HFF-Myc (cell line): ENCODE measurements around the gene CRLF3.
"Not testable (repeated sequence)": the region's sequence is repeated elsewhere in the genome, so short reads cannot be mapped to it uniquely, and the experiment has no call there.

Source experiments
- DNase-seq: peaks from one replicate; pipeline ENCODE4 v3.0.0-alpha.2; 2011; ENCODE audit warnings: low read depth; ENCODE audit errors: extremely low read depth
- H3K4me3 ChIP-seq: replicated peaks from 2 replicates; pipeline ENCODE4 v1.5.1; 2011; ENCODE audit warnings: low read depth, mild to moderate bottlenecking, control low read depth, low read length
- TF ChIP-seq, protein P1 (sequence below): IDR thresholded peaks from 2 replicates; pipeline ENCODE4 v1.5.1; 2012; ENCODE audit warnings: mild to moderate bottlenecking, low read depth, low read length, control low read depth; ENCODE audit errors: missing control alignments

The CRLF3 gene

DNA sequence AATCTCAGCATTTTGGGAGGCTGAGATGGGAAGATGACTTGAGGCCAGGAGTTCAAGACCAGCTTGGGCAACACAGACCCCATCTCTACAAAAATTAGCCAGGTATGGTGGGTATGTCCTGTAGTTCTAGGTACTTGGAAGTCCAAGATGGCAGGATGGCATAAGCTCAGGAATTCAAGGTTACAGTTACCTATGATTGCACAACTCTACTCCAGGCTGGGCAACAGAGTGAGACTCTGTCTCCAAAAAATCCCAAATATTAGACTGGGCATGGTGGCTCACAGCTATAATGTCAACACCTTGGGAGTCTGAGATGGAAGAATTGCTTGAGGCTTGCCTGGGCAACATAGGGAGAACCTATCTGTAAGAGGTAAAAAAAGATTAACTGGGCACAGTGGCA, 63.4 kb downstream of the CRLF3 start:
- DNase-seq, result no peak
- H3K4me3 ChIP-seq, result no peak overlapping the region
- TF ChIP-seq, protein P1, sequence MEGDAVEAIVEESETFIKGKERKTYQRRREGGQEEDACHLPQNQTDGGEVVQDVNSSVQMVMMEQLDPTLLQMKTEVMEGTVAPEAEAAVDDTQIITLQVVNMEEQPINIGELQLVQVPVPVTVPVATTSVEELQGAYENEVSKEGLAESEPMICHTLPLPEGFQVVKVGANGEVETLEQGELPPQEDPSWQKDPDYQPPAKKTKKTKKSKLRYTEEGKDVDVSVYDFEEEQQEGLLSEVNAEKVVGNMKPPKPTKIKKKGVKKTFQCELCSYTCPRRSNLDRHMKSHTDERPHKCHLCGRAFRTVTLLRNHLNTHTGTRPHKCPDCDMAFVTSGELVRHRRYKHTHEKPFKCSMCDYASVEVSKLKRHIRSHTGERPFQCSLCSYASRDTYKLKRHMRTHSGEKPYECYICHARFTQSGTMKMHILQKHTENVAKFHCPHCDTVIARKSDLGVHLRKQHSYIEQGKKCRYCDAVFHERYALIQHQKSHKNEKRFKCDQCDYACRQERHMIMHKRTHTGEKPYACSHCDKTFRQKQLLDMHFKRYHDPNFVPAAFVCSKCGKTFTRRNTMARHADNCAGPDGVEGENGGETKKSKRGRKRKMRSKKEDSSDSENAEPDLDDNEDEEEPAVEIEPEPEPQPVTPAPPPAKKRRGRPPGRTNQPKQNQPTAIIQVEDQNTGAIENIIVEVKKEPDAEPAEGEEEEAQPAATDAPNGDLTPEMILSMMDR, result no peak

DNA sequence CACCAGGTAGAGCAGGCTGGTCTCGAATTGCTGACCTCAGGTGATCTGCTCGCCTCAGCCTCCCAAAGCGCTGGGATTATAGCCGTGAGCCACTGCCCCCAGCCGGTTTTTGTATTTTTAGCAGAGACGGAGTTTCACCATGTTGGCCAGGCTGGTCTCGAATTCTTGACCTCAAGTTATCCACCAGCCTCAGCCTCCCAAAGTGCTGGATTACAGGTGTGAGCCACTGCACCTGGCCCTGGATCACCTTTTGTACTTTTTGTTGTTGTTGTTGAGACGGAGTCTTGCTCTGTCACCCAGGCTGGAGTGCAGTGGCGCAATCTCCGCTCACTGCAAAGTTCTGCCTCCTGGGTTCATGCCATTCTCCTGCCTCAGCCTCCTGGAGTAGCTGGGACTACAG, 71.2 kb downstream of the CRLF3 start:
- not testable (repeated sequence) for DNase-seq, H3K4me3 ChIP-seq

DNA sequence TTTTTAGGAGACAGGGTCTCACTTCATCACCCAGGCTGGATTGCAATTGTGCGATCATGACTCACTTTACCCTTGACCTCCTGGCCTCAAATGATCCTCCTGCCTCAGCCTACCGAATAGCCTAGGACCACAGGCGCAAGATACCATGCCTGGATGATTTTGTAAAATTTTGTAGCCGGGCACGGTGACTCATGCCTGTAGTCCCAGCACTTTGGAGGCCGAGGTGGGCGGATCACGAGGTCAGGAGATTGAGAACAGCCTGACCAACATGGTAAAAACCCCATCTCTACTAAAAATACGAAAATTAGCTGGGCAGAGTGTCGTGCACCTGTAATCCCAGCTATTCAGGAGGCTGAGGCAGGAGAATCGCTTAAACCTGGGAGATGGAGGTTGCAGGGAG, 73.5 kb downstream of the CRLF3 start:
- not testable (repeated sequence) for DNase-seq, H3K4me3 ChIP-seq

DNA sequence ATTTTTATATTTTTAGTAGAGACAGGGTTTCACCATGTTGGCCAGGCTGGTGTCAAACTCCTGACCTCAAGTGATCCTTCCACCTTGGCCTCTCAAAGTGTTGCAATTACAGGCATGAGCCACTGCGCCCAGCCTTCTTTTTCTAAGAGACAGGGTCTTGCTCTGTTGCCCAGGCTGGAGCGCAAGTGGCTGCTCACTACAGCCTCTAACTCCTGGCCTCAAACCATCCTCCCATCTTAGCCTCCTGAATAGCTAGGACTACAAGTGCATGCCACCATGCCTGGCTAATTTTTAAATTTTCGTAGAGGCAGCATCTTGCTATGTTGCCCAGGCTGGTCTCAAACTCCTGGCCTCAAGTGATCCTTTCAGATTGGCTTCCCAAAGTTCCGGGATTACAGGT, 76.9 kb downstream of the CRLF3 start:
- DNase-seq, H3K4me3 ChIP-seq: not testable (repeated sequence)

DNA sequence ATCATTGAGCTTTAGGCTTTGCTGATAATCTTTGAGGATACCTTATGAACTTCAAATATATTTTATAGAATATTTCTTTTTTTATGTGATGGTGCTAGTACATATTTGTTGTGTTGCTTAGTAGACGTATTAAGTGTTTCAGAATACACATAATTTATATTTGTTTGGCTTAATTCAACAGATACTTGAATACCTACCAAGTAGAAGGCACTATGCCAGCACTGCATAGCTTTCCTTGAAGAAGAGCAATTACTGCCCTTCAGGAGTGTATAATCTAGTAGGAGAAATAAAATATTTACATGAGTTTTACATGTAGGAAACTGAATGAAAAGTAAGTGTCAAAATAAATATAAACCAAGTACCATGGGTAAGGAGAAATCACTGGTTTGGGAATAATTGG, 81.8 kb downstream of the CRLF3 start:
- not testable (repeated sequence) for H3K4me3 ChIP-seq, DNase-seq

DNA sequence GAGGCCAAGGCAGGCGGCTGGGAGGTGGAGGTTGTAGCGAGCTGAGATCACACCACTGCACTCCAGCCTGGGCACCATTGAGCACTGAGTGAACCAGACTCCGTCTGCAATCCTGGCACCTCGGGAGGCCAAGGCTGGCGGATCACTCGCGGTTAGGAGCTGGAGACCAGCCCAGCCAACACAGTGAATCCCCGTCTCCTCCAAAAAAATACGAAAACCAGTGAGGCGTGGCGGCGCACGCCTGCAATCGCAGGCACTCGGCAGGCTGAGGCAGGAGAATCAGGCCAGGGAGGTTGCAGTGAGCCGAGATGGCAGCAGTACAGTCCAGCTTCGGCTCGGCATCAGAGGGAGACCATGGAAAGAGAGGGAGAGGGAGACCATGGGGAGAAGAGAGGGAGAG, 88.1 kb downstream of the CRLF3 start:
- not testable (repeated sequence) for H3K4me3 ChIP-seq, DNase-seq

DNA sequence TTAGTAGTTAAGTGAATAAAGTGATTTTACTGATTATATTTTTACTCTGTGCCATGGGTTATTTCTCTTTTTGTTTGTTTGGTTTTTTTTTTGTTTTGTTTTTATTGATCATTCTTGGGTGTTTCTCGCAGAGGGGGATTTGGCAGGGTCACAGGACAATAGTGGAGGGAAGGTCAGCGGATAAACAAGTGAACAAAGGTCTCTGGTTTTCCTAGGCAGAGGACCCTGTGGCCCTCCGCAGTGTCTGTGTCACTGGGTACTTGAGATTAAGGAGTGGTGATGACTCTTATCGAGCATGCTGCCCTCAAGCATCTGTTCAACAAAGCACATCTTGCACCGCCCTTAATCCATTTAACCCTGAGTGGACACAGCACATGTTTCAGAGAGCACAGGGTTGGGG, 88.8 kb downstream of the CRLF3 start:
- H3K4me3 ChIP-seq, DNase-seq: not testable (repeated sequence)

DNA sequence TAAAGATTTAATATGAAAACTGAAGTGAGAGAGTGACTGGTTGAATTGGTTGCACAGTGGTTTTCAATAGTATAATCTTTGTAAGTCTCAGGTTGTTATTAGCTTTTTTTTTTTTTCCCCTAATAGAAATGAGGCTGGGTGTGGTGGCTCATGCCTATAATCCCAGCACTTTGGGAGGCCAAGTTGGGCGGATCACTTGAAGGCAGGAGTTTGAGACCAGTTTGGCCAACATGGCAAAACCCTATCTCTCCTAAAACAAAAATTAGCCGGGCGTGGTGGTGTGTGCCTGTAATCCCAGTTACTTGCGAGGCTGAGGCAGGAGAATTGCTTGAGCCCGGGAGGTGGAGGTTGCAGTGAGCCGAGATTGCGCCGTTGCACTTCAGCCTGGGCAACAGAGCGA, 89.3 kb downstream of the CRLF3 start:
- not testable (repeated sequence) for H3K4me3 ChIP-seq, DNase-seq

DNA sequence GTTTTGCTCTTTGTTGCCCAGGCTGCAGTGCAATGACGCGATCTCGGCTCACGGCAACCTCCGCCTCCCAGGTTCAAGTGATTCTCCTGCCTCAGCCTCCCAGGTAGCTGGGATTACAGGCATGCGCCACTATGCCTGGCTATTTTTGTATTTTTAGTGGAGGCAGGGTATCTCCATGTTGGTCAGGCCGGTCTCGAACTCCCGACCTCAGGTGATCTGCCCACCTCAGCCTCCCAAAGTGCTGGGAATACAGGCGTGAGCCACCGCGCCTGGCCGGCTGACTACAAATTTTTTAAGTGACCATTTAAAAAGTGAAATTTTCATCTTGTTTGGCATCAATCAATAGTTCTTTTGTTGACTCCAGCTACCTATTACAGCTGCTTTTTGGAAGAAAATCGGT, 90.3 kb downstream of the CRLF3 start:
- DNase-seq, result not testable (repeated sequence)
- peak overlapping the region; percentile 17 for H3K4me3 ChIP-seq
